GM18519 (cell line): ENCODE results near the gene B4GALNT4.
"Not testable (repeated sequence)": the region's sequence is repeated elsewhere in the genome, so short reads cannot be mapped to it uniquely, and the experiment has no call there.

Experiments
- ATAC-seq: cut with Tn5 transposase; IDR thresholded peaks from one replicate; pipeline ENCODE4 v1.9.1; 2021; ENCODE audit warnings: mild to moderate bottlenecking, moderate library complexity; ENCODE audit not compliant: unreplicated experiment, low FRiP score

Gene B4GALNT4

DNA sequence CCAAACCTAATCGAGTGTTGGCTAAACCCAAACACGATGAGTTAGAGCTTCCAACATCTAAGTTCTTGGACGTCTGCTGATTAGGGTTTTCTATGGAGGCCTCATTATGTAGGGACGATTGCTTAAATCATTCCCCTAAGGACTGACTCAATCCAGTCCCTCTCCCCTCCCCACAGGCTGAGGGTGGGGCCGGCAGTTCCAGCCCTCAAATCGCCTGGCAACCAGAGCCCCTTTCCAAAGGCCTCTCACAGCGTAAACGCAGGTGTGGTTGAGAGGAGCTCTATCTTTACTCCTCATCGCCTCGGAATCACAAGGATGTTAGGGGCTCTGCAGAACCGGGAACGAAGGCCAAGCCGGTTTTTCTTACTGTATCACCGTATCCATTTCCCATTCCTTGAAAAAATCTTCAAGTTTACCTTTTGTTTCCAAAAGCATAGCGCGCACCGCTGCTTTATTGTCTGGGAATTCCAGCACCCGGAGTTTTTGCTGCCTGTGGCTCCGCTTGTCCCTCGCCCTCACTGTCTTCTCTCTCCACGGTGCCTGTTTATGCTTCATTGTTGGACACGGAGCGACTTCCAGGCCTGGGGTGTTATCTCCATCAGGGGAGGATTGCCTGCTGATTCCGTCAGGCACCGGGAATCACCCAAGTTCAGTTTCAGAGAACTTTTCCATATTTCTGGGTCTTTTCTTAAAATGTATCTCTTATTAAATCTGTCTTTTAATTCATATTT, 34.9 kb upstream of the B4GALNT4 start:
- no peak for ATAC-seq

DNA sequence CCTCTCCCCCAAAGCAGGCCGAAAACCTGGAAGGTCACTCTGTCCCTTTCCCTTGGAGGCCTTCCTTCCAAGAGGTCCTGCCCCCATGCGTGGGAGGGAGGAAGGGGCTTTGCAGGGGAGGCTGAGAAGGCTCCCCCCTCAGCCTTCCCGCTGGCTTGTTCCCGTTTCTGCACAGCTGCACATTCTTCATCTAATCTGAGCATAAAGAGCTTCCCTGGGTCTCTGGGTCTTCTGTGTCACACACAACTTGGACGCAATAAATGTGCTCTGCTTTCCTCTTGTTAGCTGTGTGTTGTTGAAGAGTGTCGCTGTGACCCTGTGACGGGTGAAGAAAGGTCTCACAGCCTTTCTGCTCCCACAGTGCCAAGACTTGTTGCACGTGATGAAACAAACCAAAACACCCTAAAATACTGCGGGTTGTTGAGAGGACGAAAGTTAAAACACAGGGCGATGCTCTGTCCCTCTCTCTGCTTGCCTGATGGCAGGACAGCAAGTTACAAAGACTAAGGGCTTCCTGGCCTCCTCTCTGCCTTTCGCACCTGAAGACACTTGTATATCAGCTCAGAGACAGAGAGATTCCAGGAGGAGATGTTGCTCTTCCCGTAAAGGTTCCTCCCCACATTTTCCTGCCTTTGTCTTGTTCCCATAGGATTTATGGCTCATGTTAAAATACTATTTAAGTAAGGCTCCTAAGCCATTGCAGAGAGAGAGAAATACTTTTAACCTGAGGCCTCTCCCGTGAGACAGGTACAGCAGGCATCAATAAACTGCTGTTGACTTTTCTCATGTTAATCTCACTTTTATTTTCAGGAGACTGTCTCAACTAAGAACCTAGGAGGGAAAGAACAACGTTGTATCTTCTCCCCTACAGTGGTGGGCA, 33.3 kb upstream of the B4GALNT4 start:
- no peak for ATAC-seq

DNA sequence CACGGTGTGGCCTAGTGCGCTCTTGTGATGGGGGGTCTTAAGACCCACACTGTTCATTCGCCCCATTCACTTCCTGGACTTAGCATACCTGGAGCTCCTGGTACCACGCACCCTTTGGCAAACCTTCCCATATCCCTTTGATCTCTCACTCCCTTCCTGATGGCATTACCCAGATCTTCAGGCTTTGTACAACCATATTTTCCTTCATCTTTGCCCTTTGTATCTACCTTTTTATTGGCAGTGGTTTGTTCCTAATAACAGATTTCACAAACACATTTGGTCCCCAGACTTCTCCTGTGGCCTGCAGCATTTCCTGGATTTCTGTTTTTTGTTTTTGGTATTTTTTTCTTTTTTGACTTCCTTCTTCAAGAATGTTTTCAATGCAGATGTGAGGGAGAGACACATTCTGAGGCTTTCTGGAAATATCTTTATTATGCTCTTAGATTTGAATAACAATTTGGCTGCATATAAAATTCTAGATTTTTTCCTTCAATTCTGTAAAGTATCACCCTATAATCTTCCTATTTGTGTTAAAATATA, 32.6 kb upstream of the B4GALNT4 start:
- no peak for ATAC-seq

DNA sequence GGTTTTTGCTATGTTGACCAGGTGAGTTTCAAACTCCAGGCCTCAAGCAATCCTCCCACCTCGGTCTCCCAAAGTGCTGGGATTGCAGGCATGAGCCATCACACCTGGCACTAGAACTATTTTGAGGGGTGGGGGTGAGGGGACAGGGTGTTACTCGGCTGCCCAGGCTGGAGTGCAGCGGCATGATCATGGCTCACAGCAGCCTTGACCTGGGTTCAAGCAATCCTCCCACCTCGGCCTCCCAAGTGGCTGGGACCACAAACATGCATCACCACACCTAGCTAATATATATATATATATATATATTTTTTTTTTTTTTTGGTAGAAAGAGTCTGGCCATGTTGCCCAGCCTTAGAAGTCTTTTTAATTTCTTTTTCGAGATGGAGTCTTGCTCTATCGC, 31.6 kb upstream of the B4GALNT4 start:
- no peak for ATAC-seq

DNA sequence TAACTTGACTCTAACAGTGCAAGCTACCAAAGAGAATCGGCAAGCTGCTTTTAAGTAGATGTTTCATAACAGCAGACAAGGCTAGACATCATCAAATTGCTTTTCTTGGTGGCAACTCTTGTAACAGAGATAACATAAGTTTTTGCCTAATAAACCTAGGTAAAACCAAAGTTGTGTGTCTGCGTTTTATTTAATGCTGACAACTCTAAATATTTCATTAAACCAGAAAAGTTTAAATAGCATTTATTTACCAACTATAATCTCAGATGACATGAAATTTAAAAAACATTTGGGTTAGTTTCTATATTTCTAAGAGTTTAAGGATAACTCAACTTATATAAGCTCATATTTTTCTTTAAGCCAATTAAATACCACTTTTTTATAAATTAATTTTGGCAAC, 29.3 kb upstream of the B4GALNT4 start:
- no peak for ATAC-seq

DNA sequence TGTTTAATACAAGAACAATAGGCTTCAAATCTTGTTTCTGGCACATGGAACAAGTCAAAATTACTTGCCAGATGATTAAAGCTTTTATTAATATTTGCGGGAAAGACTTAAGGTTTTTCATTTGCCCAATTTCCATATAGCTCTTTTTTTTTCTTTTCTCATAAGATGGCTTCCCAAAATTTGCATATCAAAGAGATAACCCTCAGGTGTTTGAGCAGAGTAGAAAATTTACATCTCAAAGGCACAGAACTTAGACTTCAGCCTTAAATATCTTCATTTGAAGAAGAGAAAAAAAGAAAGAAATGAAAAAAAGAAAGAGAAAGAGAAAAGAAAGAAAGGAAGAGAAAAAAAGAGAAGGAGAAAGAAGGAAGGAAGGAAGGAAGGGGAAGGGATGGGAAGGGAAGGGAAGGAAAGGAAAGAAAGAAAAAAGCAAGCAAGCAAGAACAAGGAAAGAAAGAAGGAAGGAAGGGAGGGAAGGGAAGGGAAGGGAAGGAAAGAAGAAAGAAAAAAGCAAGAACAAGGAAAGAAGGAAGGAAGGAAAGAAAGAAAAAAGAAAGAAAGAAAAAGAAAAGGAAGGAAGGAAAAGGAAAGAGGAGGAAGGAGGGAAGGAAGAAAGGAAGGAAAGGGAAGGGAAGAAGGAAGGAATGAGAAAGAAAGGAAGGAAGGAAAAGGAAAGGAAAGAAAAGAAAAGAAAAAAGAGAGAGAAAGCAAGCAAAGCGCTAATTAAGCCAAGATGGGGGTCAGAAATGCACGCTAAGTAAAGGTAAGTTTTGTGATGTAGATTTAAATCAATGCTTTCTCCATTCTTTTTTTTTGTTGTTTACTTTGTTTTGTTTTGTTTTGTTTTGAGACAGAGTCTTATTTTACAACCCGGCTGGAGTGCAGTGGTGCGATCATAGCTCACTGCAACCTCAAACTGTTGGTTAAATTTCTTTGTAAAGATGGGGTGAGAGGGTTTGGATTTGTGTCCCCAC, 28.5 kb upstream of the B4GALNT4 start:
- no peak for ATAC-seq

DNA sequence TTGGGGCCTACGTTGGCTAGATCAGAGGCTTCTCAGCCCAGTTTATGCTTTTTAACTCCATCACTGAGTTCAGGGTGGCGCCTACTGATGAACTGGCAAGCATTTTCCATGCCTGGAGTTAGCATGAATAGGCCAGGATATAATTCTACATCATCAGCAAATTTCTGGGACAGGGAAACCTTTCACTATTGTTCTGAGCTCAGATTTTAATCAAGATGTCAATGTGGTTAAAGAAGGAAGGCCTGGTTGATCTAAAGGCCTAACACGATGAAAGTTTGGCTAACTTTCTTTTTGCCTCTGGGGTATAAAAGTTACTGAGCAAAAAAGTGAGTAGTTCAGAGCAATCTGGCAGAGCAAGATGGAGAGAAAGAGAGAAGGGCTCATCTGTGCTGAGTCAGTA, 27.0 kb upstream of the B4GALNT4 start:
- ATAC-seq: no peak

DNA sequence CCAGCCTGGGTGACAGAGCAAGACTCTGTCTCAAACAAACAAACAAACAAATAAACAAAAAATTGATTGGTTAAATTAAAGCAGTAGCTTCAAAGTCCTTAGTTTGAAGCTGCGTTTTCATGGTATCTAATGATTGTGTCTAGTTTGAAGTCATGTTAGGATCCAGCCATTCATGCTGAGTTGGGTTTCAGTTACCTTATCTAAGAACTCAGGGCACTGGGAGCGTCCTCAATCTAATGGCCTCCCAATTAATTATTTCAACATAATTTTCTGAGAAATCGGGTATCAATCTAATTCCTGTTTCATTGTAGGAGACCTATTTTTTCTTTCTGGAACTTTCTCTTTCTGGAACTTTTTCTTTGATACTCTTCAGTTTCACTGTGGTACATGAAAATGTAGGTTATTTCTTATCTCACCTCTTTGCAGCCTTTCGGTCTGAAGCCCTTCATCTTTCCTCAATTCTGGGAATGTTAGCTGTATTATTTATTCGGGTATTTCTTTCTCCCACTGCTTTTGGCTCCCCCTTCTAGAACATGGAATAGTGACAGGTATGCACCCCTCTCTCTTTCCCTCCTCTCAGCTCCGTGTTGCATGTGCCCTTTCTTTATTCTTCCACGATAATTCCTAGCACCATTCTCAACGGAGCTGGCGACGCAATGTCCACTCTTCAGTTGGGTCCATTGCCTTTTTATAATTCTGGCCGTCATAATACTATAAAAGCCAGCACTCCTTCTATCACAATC, 24.3 kb upstream of the B4GALNT4 start:
- no peak for ATAC-seq

DNA sequence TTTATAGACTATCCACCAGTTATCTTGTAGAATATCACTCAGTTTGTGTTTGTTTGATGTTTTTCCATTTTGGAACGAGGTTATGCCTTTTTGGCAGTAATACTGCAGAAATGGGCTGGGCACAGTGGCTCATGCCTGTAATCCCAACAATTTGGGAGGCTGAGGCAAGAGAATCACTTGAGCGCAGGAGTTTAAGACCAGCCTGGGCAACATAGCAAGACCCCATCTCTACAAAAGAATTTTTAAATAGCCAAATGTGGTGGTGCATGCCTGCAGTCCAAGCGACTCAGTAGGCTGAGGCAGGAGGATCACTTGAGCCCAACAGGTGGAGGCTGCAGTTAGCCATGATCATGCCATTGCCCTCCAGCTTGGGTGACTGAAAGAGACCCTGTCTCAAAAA, 22.8 kb upstream of the B4GALNT4 start:
- ATAC-seq: no peak

DNA sequence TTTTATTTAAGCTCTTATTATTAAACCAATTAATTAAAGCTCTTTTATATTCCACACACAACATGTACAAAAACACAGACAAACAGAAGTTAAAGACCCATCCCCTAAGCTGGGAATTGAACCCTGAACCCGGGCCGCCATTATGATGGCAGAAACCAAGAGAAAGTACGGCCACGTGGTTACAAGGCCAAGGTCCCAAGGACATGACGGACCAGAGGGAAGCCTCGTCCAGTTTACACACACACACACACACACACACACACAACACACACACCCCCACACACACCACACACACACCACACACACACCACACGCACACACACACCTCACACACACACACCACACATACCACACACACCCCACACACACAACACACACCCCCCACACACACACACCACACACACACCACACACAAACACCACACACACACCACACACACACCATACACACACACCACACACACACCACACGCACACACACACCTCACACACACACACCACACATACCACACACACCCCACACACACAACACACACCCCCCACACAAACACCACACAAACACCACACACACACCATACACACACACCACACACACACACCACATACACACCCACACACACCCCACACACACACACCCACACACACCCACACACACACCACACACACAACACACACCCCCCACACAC, 19.9 kb upstream of the B4GALNT4 start:
- ATAC-seq: not testable (repeated sequence)

DNA sequence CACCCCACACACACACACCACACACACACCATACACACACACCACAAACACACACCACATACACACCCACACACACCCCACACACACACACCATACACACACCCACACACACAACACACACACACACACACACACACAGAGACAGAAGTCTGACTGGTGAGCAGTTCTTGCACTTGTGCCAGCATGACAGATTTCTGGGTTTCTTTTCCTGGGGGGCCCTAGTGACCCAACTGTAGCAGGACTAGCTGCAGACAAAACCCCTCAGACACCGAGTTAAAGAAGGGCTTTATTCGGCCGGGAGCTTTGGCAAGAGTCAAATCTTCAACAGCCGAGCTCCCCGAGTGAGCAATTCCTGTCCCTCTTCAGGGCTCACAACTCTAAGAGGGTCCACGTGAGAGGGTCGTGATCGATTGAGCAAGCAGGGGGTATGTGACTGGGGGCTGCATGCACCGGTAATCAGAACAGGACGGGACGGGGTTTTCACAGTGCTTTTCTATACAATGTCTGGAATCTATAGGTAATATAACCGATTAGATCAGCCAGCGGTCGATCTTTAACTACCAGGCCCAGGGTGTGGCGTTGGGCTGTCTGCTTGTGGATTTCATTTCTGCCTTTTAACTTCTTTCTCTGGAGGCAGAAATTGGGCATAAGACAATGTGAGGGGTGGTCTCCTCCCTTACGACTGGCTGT, 19.1 kb upstream of the B4GALNT4 start:
- ATAC-seq: not testable (repeated sequence)

DNA sequence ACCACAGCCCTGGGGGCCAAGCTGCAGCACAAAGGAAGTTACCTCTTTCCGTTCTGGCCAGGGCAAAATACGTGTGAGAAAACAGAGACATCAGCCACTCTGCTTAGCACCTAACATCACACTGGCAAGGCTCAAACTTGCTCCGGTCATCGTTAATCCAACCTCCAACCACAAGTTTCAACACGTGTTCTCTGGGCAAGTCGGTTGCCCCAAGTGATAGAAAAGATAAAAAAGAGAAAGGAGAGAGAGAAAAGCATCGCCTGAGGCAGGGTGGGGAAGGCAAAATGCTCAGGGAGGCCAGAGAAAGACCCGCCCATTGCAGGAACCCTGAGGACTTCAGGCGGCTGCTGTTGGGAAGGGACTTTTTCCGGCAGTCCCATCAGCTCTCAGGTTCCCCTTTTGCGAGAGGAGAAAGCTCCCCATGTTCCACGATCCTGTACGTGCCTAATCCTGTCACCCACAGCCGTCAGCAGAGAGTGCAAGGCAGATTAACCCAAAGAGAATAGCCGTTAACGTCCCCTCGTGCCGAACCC, 18.5 kb upstream of the B4GALNT4 start:
- ATAC-seq: no peak

DNA sequence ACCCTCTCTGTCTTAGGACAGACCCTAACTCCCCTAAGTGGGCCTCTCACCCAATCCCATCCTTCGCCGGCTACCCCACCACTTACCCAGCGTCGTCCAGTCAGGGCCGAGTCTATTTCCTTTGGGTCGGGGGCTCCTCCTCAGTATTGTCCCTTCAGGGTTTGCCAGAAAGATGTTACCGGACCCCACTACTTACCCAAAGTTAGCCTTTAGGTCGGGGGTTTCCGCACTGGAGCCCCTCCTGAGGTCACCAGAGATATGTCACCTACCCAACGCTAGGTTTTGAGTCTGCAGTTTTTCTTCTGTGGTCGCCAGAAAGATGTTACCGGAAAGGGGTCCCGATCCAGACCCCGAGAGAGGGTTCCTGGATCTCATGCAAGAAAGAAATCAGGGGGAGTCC, 17.9 kb upstream of the B4GALNT4 start:
- ATAC-seq: no peak

DNA sequence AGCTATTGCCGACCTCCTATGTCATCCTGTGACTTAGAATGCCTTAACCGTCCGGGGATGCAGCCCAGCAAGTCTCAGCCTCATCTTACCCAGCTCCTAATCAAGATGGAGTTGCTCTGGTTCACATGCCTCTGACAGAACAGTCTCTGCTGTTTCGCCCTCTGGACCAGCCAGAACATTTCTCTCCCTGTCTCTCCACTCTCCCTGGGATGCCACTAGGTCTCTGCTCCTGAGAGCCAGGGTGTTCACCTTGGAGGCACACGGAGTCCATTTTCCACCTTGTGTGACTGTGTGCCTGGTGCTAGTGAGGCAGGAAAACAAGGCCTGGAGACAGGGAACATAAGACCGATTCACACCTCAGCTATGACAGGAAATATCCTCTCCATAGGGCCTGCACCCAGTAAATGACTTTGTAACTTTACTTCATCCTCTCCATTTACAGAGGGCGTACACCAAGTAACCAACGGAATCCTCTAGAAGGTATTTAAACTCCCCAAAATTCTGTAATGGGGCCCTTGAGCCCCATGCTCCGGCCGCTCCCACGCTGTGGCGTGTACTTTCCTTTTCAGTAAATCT, 16.8 kb upstream of the B4GALNT4 start:
- no peak for ATAC-seq

DNA sequence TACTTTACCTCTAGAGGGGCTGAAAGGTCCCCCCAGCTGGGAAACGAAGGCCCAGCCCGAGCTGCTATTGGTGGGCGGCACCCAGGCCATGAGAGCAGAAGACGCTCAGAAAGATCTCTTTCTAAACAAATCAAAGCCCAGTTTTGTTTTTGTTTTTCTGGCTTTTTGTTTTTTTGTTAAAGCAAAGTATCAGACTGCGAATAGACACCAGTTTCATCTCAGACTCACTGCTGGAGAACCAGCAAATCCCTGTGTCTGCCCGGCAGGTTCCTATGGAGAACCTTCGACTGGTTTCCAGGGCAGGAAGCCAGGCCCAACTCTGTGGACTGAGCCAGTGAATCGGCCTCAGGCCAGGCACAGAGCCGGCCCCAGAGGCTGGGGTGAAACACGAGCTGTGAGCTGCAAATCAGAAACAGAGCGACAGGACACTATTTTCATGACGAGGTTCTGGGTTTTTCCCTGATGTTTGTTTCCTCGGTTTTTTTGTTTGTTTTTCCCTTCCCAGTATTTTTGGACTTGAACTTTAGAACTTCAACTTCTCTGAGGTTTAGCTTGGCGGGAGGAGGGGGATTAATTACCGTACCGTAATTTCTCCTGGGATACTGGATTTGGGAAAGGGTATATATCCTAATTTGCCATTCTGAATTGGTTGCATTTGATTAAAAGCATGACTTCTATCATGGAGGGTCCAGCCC, 16.0 kb upstream of the B4GALNT4 start:
- ATAC-seq: no peak

DNA sequence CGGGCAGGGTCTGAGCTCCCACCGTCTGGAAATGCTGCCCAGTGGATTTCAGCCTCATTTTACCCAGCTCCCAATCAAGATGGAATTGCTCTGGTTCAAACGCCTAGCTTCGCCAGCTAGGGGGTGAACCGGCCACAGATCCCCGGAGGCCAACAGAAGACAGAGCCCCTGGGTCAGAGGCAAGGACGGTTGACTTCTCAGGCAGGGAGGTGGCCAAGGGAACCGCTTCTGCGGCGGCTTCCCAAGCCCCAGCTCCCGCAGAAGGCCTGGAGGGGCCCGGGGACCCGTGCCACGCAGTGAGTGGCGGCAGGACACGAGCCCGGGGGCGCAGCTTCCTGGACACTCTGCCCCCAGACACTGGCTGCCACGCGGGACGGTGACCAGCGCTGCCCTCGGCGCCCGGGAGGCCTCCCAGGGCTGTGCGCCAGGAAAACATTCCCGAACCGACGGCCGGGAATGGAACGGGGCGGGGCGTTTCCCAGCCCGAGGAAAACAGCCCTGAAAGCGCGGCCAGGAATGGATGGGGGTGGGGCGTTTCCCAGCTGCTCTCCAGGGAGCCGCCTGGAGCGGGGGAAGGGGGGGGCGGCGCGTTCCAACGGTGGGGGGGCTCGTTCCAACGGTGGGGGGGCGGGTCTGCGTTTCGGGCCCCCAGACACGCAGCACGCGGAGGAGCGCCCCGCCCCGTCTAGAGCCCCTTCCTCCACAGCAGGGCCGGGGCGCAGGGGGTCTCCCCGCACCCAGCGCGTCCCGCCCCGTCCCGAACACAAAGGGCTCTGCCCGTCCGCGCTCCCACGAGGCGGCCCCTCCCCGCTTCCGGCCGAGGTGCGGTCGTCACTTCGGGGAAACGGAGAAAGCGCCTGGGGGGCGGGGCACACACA, 13.5 kb upstream of the B4GALNT4 start:
- no peak for ATAC-seq
